ENCODE measurements around the gene HEXB.

Gene HEXB

DNA sequence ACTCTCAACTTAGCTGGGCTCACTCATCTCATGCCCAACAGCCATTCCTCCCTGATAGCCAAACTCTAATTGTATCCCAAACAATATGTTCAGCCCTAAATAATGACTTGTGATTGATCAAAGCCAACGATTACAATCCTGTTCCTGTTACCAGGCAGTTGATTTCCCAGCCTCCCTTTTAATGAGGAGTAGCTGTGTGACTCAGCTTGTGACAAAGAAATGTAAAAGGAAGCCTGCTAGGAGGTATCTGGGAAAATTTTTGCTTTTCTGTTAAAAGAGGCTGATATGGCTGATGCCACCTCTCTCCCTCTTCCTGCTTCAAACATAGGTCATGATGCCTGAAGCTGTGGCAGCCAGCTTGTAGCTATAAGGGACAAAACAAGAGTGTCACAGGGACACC, 24.9 kb upstream of the HEXB start (continued):
- no peak for TF ChIP-seq ZFP41 (tag by site-specific recombination; IDR thresholded peaks at IDR 0.05; ENCODE audit: borderline replicate concordance)
- TF ChIP-seq ZNF426 (tag by site-specific recombination; IDR thresholded peaks at IDR 0.05): no peak
- TF ChIP-seq SP2 (tag by site-specific recombination; IDR thresholded peaks at IDR 0.05): no peak
- TF ChIP-seq ZNF639 (tag by site-specific recombination; IDR thresholded peaks at IDR 0.05): no peak
- no peak for TF ChIP-seq ZNF274 (IDR thresholded peaks at IDR 0.05; ENCODE audit: low read length)
- TF ChIP-seq ZNF274 (tag by site-specific recombination; IDR thresholded peaks at IDR 0.05; ENCODE audit: borderline replicate concordance): no peak

DNA sequence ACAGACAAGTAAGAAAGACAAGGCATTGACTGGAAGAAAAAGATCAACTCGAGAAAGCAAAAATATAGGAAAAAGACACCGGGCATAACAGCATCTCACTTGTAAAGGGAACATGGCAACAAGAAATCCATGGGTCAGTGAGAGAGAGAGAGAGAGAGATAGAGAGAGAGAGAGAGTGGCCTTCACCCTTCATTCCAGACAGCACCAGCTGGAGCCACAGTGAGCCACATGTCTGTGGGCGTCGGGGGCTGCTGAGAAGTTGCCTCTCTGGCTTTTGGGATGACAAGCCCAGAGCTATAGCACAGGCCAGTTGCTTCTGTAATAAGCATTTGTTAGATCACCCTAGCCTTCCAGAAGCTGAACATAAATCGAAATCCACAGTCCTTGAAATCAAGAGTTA, 24.2 kb upstream of the HEXB start:
- Histone ChIP-seq H3K4me3 (ENCODE audit: low read depth, low read length) (no peak overlapping the region), H3K4me1 (ENCODE audit: control insufficient read depth, insufficient read depth, low read length) (no peaks in the 10 kb centered on the region; the same call in 1 of the 2 replicates), H3K9me3 (ENCODE audit: control insufficient read depth, insufficient read depth, low read depth, low read length) (no peaks in the 10 kb centered on the region; the same call in 1 of the 2 replicates), H3K36me3 (ENCODE audit: control insufficient read depth in 2 of 2, insufficient read depth in 1 of 2, low read length in 2 of 2) (no peaks in the 10 kb centered on the region), H3K27ac (ENCODE audit: extremely low read depth, low read depth, low read length) (no peak overlapping the region)
- ChIA-PET POLR2A (interaction anchor here (0.9 kb wide), 1 partner anchor 676 kb away, joined by 3 read pairs; the partner anchor contains the start of gene HMGCR), CTCF (interaction anchor here (0.6 to 1.1 kb wide), 2 partner anchors 55 to 1651 kb away, joined by 3 read pairs; no protein-coding TSS in a partner anchor)
- no peak for TF ChIP-seq ZNF324 (tag by site-specific recombination; IDR thresholded peaks at IDR 0.05)
- TF ChIP-seq SCRT2 (tag by site-specific recombination; IDR thresholded peaks at IDR 0.05): no peak
- peak; percentile 59 for TF ChIP-seq ZNF596 (tag by site-specific recombination; IDR thresholded peaks at IDR 0.05)
- TF ChIP-seq ZNF639 (tag by site-specific recombination; IDR thresholded peaks at IDR 0.05): no peak
- TF ChIP-seq, protein P1, sequence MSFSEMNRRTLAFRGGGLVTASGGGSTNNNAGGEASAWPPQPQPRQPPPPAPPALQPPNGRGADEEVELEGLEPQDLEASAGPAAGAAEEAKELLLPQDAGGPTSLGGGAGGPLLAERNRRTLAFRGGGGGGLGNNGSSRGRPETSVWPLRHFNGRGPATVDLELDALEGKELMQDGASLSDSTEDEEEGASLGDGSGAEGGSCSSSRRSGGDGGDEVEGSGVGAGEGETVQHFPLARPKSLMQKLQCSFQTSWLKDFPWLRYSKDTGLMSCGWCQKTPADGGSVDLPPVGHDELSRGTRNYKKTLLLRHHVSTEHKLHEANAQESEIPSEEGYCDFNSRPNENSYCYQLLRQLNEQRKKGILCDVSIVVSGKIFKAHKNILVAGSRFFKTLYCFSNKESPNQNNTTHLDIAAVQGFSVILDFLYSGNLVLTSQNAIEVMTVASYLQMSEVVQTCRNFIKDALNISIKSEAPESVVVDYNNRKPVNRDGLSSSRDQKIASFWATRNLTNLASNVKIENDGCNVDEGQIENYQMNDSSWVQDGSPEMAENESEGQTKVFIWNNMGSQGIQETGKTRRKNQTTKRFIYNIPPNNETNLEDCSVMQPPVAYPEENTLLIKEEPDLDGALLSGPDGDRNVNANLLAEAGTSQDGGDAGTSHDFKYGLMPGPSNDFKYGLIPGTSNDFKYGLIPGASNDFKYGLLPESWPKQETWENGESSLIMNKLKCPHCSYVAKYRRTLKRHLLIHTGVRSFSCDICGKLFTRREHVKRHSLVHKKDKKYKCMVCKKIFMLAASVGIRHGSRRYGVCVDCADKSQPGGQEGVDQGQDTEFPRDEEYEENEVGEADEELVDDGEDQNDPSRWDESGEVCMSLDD (tag by site-specific recombination; IDR thresholded peaks at IDR 0.05): no peak
- TF ChIP-seq ZNF704 (tag by site-specific recombination; IDR thresholded peaks at IDR 0.05): no peak
- no peak for TF ChIP-seq ZNF302 (tag by site-specific recombination; IDR thresholded peaks at IDR 0.05; ENCODE audit: low read depth)
- TF ChIP-seq ZFHX2 (tag by site-specific recombination; conservative IDR thresholded peaks at IDR 0.05): peak; percentile 68
- TF ChIP-seq, protein P2, sequence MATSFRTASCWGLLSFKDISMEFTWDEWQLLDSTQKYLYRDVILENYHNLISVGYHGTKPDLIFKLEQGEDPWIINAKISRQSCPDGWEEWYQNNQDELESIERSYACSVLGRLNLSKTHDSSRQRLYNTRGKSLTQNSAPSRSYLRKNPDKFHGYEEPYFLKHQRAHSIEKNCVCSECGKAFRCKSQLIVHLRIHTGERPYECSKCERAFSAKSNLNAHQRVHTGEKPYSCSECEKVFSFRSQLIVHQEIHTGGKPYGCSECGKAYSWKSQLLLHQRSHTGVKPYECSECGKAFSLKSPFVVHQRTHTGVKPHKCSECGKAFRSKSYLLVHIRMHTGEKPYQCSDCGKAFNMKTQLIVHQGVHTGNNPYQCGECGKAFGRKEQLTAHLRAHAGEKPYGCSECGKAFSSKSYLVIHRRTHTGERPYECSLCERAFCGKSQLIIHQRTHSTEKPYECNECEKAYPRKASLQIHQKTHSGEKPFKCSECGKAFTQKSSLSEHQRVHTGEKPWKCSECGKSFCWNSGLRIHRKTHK (tag by site-specific recombination; IDR thresholded peaks at IDR 0.05): no peak
- no peak for TF ChIP-seq SETDB1 (IDR thresholded peaks at IDR 0.05; ENCODE audit: insufficient read length, low read length)
- TF ChIP-seq ZNF623 (tag by site-specific recombination; IDR thresholded peaks at IDR 0.05): no peak
- TF ChIP-seq WT1 (tag by site-specific recombination; IDR thresholded peaks at IDR 0.05): no peak
- TF ChIP-seq GLIS1 (tag by site-specific recombination; IDR thresholded peaks at IDR 0.05): no peak
- TF ChIP-seq ZNF626 (tag by site-specific recombination; IDR thresholded peaks at IDR 0.05): no peak
- peak; percentile 36 for TF ChIP-seq EGR2 (tag by site-specific recombination; IDR thresholded peaks at IDR 0.05; ENCODE audit: low read depth)
